ENCODE results near the gene HLA-DQA2. TPM values are rescaled to one million over a fixed set of nuclear protein-coding genes. Genes with fewer than 3 reads are reported as not detected.
"Not testable (repeated sequence)": the region's sequence is repeated elsewhere in the genome, so short reads cannot be mapped to it uniquely, and the experiment has no call there.

Gene HLA-DQA2
- total RNA-seq: 0.27 TPM

- DNase-seq (ENCODE audit: low read depth in 2 of 3, low spot score in 2 of 3): no peak
Observed at GRCh38 chr6:32741031-32741960, at the start of gene HLA-DQA2. TSS of gene HLA-DQA2 (plus strand) at chr6:32741391. CDS start at chr6:32741444, 53 bp downstream.

GRCh38 chr6:32692019-32692418 is 49.2 kb upstream of the HLA-DQA2 start:
- DNase-seq (ENCODE audit: low read depth in 2 of 3, low spot score in 2 of 3): peak in 2 of 3 donors; percentile 62 to 78

- DNase-seq (ENCODE audit: low read depth in 2 of 3, low spot score in 2 of 3): no peak
Observed at GRCh38 chr6:32697031-32697430, 44.2 kb upstream of the HLA-DQA2 start.

- peak; percentile 17 to 64 (median 44) for DNase-seq (ENCODE audit: low read depth in 2 of 3, low spot score in 2 of 3)
Observed at GRCh38 chr6:32700391-32701040, 40.7 kb upstream of the HLA-DQA2 start.

- DNase-seq (ENCODE audit: low read depth in 2 of 3, low spot score in 2 of 3): no peak
Observed at GRCh38 chr6:32703347-32703746, 37.8 kb upstream of the HLA-DQA2 start.

- DNase-seq (ENCODE audit: low read depth in 2 of 3, low spot score in 2 of 3): not testable (repeated sequence)
Observed at GRCh38 chr6:32705164-32705563, 36.0 kb upstream of the HLA-DQA2 start.

GRCh38 chr6:32709625-32710024 is 31.6 kb upstream of the HLA-DQA2 start:
- DNase-seq (ENCODE audit: low read depth in 2 of 3, low spot score in 2 of 3): no peak

GRCh38 chr6:32713241-32713640 is 27.9 kb upstream of the HLA-DQA2 start:
- no peak for DNase-seq (ENCODE audit: low read depth in 2 of 3, low spot score in 2 of 3)

GRCh38 chr6:32716396-32716795 is 24.8 kb upstream of the HLA-DQA2 start:
- DNase-seq (ENCODE audit: low read depth in 2 of 3, low spot score in 2 of 3): no peak

- DNase-seq (ENCODE audit: low read depth in 2 of 3, low spot score in 2 of 3): no peak
Observed at GRCh38 chr6:32718879-32719278, 22.3 kb upstream of the HLA-DQA2 start.

GRCh38 chr6:32738126-32738525 is 3.1 kb upstream of the HLA-DQA2 start:
- no peak for DNase-seq (ENCODE audit: low read depth in 2 of 3, low spot score in 2 of 3)

- DNase-seq (ENCODE audit: low read depth in 2 of 3, low spot score in 2 of 3): no peak
Observed at GRCh38 chr6:32742374-32742773, 1.2 kb downstream of the HLA-DQA2 start.

GRCh38 chr6:32744776-32745175 is 3.6 kb downstream of the HLA-DQA2 start:
- peak in 2 of 3 donors; percentile 9 to 72 for DNase-seq (ENCODE audit: low read depth in 2 of 3, low spot score in 2 of 3)

- DNase-seq (ENCODE audit: low read depth in 2 of 3, low spot score in 2 of 3): not testable (repeated sequence)
Observed at GRCh38 chr6:32745649-32746048, 4.5 kb downstream of the HLA-DQA2 start.

- no peak for DNase-seq (ENCODE audit: low read depth in 2 of 3, low spot score in 2 of 3)
Observed at GRCh38 chr6:32752580-32752979, 11.4 kb downstream of the HLA-DQA2 start.

GRCh38 chr6:32759669-32760068 is 18.5 kb downstream of the HLA-DQA2 start:
- DNase-seq (ENCODE audit: low read depth in 2 of 3, low spot score in 2 of 3): no peak

- no peak for DNase-seq (ENCODE audit: low read depth in 2 of 3, low spot score in 2 of 3)
Observed at GRCh38 chr6:32761072-32761471, 19.9 kb downstream of the HLA-DQA2 start.

- no peak for DNase-seq (ENCODE audit: low read depth in 2 of 3, low spot score in 2 of 3)
Observed at GRCh38 chr6:32761548-32761947, 20.4 kb downstream of the HLA-DQA2 start.

GRCh38 chr6:32763421-32763820 is 22.2 kb downstream of the HLA-DQA2 start, which contains the start of gene HLA-DQB2:
TSS of gene HLA-DQB2 (minus strand) at chr6:32763532. CDS start at chr6:32763470, 62 bp downstream.
- peak in 2 of 3 donors; percentile 7 to 29 for DNase-seq (ENCODE audit: low read depth in 2 of 3, low spot score in 2 of 3)

- no peak for DNase-seq (ENCODE audit: low read depth in 2 of 3, low spot score in 2 of 3)
Observed at GRCh38 chr6:32764048-32764447, 22.9 kb downstream of the HLA-DQA2 start.

GRCh38 chr6:32772656-32773055 is 31.5 kb downstream of the HLA-DQA2 start:
- peak in 1 of 3 donors; percentile 42 for DNase-seq (ENCODE audit: low read depth in 2 of 3, low spot score in 2 of 3)

GRCh38 chr6:32774426-32774825 is 33.2 kb downstream of the HLA-DQA2 start:
- DNase-seq (ENCODE audit: low read depth in 2 of 3, low spot score in 2 of 3): no peak
